GM23338 (cell line): ENCODE results near the gene STK31. TPM values are rescaled to one million over a fixed set of nuclear protein-coding genes. Genes with fewer than 3 reads are reported as not detected.

Experiments
- ATAC-seq: fragments of 200-7000 bp; cut with Tn5 transposase; 3 replicates; pipeline ENCODE4 v1.9.1; 2020
- DNase-seq: peaks from one replicate; pipeline ENCODE4 v3.0.0-alpha.2; 2015; ENCODE audit warnings: low spot score
- H2AFZ ChIP-seq: fragments of 200-600 bp; sonication (generic); 2 replicates; pipeline ENCODE4 v1.8.0; 2016; ENCODE audit warnings: antibody characterized with exemption, mild to moderate bottlenecking, moderate library complexity
- H3F3A ChIP-seq: fragments of 200-600 bp; sonication (generic); replicated peaks from 2 replicates; pipeline ENCODE4 v1.8.0; 2017; ENCODE audit warnings: antibody characterized with exemption, mixed run types, low read depth
- H3K27ac ChIP-seq: fragments of 200-600 bp; sonication (generic); 2 replicates; pipeline ENCODE4 v1.6.1; 2016; ENCODE audit warnings: low read depth
- H3K27me3 ChIP-seq: fragments of 200-600 bp; sonication (generic); 2 replicates; pipeline ENCODE4 v1.8.0; 2016; ENCODE audit warnings: mild to moderate bottlenecking, mixed run types, moderate library complexity; ENCODE audit not compliant: insufficient read depth
- H3K36me3 ChIP-seq: fragments of 200-600 bp; sonication (generic); 2 replicates; pipeline ENCODE4 v1.8.0; 2016; ENCODE audit warnings: mild to moderate bottlenecking; ENCODE audit not compliant: insufficient read depth
- H3K4me1 ChIP-seq: fragments of 200-600 bp; sonication (generic); 2 replicates; pipeline ENCODE4 v1.8.0; 2016; ENCODE audit warnings: mild to moderate bottlenecking, moderate library complexity; ENCODE audit not compliant: insufficient read depth
- H3K4me2 ChIP-seq: fragments of 200-600 bp; sonication (generic); 2 replicates; pipeline ENCODE4 v1.7.1; 2017; ENCODE audit warnings: mixed run types
- H3K4me3 ChIP-seq: fragments of 200-600 bp; sonication (generic); 2 replicates; pipeline ENCODE4 v1.6.1; 2016; ENCODE audit warnings: mixed run types
- H3K79me2 ChIP-seq: fragments of 200-600 bp; sonication (generic); replicated peaks from 2 replicates; pipeline ENCODE4 v1.8.0; 2017; ENCODE audit warnings: mild to moderate bottlenecking; ENCODE audit not compliant: insufficient read depth
- H3K9me2 ChIP-seq: fragments of 200-600 bp; sonication (generic); 2 replicates; pipeline ENCODE4 v1.8.0; 2017; ENCODE audit not compliant: insufficient read depth
- H4K20me1 ChIP-seq: fragments of 200-600 bp; sonication (generic); replicated peaks from 2 replicates; pipeline ENCODE4 v1.8.0; 2017; ENCODE audit warnings: mild to moderate bottlenecking; ENCODE audit not compliant: insufficient read depth
- H3K27ac Mint-ChIP-seq: 2 replicates; pipeline ENCODE4 v1.8.0; 2020; ENCODE audit warnings: inconsistent platforms, mild to moderate bottlenecking, moderate library complexity, mixed read lengths
- H3K27me3 Mint-ChIP-seq: 3 replicates; pipeline ENCODE4 v1.8.0; 2022; ENCODE audit warnings: low read depth, mild to moderate bottlenecking, moderate library complexity, mixed read lengths, inconsistent platforms; ENCODE audit not compliant: insufficient read depth, poor library complexity
- H3K36me3 Mint-ChIP-seq: 3 replicates; pipeline ENCODE4 v1.8.0; 2021; ENCODE audit warnings: low read depth, mild to moderate bottlenecking, inconsistent platforms, moderate library complexity, mixed read lengths
- H3K4me1 Mint-ChIP-seq: 3 replicates; pipeline ENCODE4 v1.8.0; 2020; ENCODE audit warnings: mild to moderate bottlenecking, inconsistent platforms, mixed read lengths
- H3K4me3 Mint-ChIP-seq: 3 replicates; pipeline ENCODE4 v1.8.0; 2021; ENCODE audit warnings: moderate library complexity, mild to moderate bottlenecking, inconsistent platforms, mixed read lengths
- H3K9me3 Mint-ChIP-seq: 3 replicates; pipeline ENCODE4 v1.8.0; 2020; ENCODE audit warnings: moderate library complexity, mild to moderate bottlenecking, inconsistent platforms, mixed read lengths
- CREB1 ChIP-seq: fragments of 250-450 bp; sonication (Bioruptor Pico); IDR thresholded peaks from 2 replicates; pipeline ENCODE4 v1.5.0; 2020; ENCODE audit warnings: low read depth, mild to moderate bottlenecking, moderate library complexity
- CTCF ChIP-seq, 2 experiments: fragments of 200-600 bp in 1 of 2; sonication (generic) in 1 of 2; conservative IDR thresholded peaks; 2 replicates each; pipeline versions ENCODE4 v1.5.1 to v1.6.1; 2016 to 2017; ENCODE audit warnings: antibody characterized with exemption in 2 of 2, low read depth in 2 of 2, mild to moderate bottlenecking in 2 of 2, moderate library complexity in 1 of 2
- EZH2 ChIP-seq: fragments of 200-600 bp; sonication (generic); IDR thresholded peaks from one replicate; pipeline ENCODE4 v1.8.0; 2017; ENCODE audit warnings: antibody characterized with exemption, mild to moderate bottlenecking, low read depth; ENCODE audit not compliant: unreplicated experiment
- EZH2phosphoT487 ChIP-seq: fragments of 200-600 bp; sonication (generic); IDR thresholded peaks from one replicate; pipeline ENCODE4 v1.8.1; 2018; ENCODE audit warnings: antibody characterized with exemption; ENCODE audit not compliant: unreplicated experiment
- JUNB ChIP-seq: IDR thresholded peaks from one replicate; pipeline ENCODE4 v1.6.1; 2016; ENCODE audit warnings: antibody characterized with exemption; ENCODE audit not compliant: unreplicated experiment
- NANOG ChIP-seq: IDR thresholded peaks from 2 replicates; pipeline ENCODE4 v1.6.1; 2016; ENCODE audit warnings: antibody characterized with exemption, borderline replicate concordance
- POLR2AphosphoS5 ChIP-seq: IDR thresholded peaks from 2 replicates; pipeline ENCODE4 v1.6.1; 2016; ENCODE audit warnings: antibody characterized with exemption, low read depth
- REST ChIP-seq: IDR thresholded peaks from one replicate; pipeline ENCODE4 v1.6.1; 2018; ENCODE audit warnings: antibody characterized with exemption; ENCODE audit not compliant: unreplicated experiment
- STAT1 ChIP-seq: IDR thresholded peaks from one replicate; pipeline ENCODE4 v1.6.1; 2016; ENCODE audit warnings: antibody characterized with exemption; ENCODE audit not compliant: unreplicated experiment
- ZNF114 ChIP-seq: fragments of 250-450 bp; sonication (Bioruptor Pico); IDR thresholded peaks from 2 replicates; pipeline ENCODE4 v1.5.0; 2020; ENCODE audit warnings: mild to moderate bottlenecking, moderate library complexity
- ZNF331 ChIP-seq: fragments of 250-450 bp; sonication (Bioruptor Pico); IDR thresholded peaks from 2 replicates; pipeline ENCODE4 v1.5.0; 2020; ENCODE audit warnings: low read depth, mild to moderate bottlenecking, moderate library complexity
- ZNF462 ChIP-seq: fragments of 250-450 bp; sonication (Bioruptor Pico); IDR thresholded peaks from 2 replicates; pipeline ENCODE4 v1.5.0; 2020; ENCODE audit warnings: mild to moderate bottlenecking, moderate library complexity
- polyA plus RNA-seq: library from polyadenylated mRNA; unstranded; fragments of >200 nt; fragmentation: Nextera tagmentation; extraction: Ambion mirVana; gene quantifications from 2 replicates; pipeline ENCODE4 v1.2.1, GENCODE V29; 2016
- total RNA-seq: library from RNA; depleted of rRNA; stranded (reverse); fragments of >200 nt; shearing (Covaris generic); gene quantifications from 2 replicates; pipeline ENCODE4 v1.2.3, GENCODE V29; 2014

The STK31 gene
- total and polyA plus RNA-seq, 2 experiments from 2014 or later, result 0.31 to 0.55 TPM

- Histone ChIP-seq H3K4me2 (no peak overlapping the region), H3K79me2 (no peaks in the 10 kb centered on the region), H3F3A (no peaks in the 10 kb centered on the region), H3K9me2 (0 out of 2 replicates have a peak, but pooled peaks cover 5% of the 10 kb centered on the region), H3K27me3 (no peaks in the 10 kb centered on the region), H2AFZ (no peak overlapping the region), H3K4me3 (no peak overlapping the region), H3K4me1 (no peaks in the 10 kb centered on the region), H3K27ac (no peak overlapping the region), H3K36me3 (no peaks in the 10 kb centered on the region), H4K20me1 (no peaks in the 10 kb centered on the region)
- Mint-ChIP-seq H3K4me3 (no peak overlapping the region), H3K9me3 (peaks cover 34% of the 10 kb centered on the region), H3K4me1 (no peaks in the 10 kb centered on the region), H3K27me3 (peaks cover 6% of the 10 kb centered on the region), H3K27ac (no peak overlapping the region), H3K36me3 (peaks cover 3% of the 10 kb centered on the region; the same call in 1 of the 3 replicates)
- no peak for TF ChIP-seq ZNF331 (CRISPR knock-in tag)
- no peak for TF ChIP-seq STAT1
- TF ChIP-seq CREB1 (CRISPR knock-in tag), result no peak
- TF ChIP-seq EZH2, result no peak
- no peak for TF ChIP-seq ZNF462
- TF ChIP-seq ZNF114 (CRISPR knock-in tag), result no peak
- no peak for TF ChIP-seq NANOG
- no peak for TF ChIP-seq CTCF (conservative IDR thresholded peaks at IDR 0.05; ENCODE audit: low read depth in 2 of 2)
- TF ChIP-seq REST, result no peak
- no peak for TF ChIP-seq EZH2phosphoT487
- no peak for TF ChIP-seq POLR2AphosphoS5
- TF ChIP-seq JUNB, result no peak
- DNase-seq (no peak), ATAC-seq (no peak)
These were observed 142.1 kb downstream of the STK31 start for GRCh38 chr7:23852135-23852534.
